IPS DF 19.7 (cell line): ENCODE measurements around the gene KCTD16.

Experiments
- DNase-seq: peaks from one replicate; pipeline ENCODE4 v3.0.0-alpha.2; 2013; ENCODE audit warnings: low read depth, low spot score

The KCTD16 gene

DNA sequence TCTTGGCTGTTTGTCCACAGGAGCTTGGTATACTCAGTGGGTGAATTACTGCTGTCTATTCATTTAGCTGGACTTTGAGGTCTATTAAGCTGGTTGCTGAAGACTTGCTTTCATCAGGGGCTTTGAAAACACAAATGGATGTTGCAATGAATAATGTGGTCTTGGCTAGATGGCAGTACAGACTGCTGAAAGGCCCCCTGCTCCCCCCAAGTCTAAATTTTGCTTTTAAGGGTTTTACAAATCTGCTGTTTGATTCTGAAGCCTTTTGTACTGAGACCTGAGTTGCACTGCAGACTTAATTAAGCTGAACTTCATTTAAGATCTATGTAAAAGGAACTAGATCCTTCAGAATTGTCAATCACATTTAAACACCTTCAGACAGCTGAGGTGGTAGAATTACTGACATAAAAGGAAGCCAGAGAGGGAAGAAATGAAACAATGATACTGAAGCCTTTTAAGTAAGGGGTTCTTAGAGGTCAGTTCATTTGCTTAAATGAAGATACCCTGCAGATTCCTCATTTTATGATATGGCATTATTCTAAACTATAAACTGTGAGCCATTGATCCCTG is 37.3 kb downstream of the KCTD16 start:
- DNase-seq, result no peak

DNA sequence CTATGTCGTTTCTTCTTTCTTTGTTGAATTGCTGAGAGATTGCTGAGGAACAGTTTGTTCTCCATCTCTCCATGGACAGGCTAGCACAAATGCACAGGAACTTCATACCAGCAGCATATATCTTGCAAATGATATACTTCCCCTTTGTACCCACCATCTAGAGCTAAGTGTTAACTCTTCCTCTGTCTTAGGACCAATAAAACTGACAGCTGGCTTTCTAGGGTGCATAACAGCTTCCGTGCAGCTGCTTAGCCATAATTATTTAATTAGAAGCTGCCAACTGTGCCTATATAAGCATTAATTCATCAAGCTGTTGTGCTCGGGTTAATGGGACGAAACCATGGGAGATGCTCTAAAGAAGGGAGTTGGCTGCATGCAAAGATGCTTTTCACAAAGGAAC is 38.7 kb downstream of the KCTD16 start:
- no peak for DNase-seq

- DNase-seq, result no peak
Observed at GRCh38 chr5:144210655-144211054, 40.0 kb downstream of the KCTD16 start.

DNA sequence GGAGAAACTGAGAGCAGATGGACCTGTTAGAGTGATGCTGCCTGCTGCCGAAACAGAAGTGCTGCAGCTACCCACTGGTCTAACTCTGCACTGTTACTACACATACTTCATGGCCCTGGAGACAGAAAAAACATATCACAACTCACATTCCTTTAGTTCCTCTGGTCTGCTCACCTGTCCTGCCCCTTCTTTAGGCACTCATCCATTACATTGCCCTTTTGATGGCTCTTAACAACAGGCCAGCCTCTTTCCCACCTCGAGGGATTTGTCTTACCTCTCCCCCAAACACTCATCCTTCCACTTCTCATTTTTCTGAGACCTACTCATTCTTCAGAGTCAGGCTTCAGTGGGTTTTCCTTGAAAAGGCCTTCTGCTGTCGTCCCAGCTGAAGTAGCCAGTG is 49.2 kb downstream of the KCTD16 start:
- DNase-seq, result no peak

GRCh38 chr5:144227363-144227999 is 56.8 kb downstream of the KCTD16 start:
- no peak for DNase-seq

GRCh38 chr5:144230806-144231205 is 60.1 kb downstream of the KCTD16 start:
- DNase-seq, result no peak

DNA sequence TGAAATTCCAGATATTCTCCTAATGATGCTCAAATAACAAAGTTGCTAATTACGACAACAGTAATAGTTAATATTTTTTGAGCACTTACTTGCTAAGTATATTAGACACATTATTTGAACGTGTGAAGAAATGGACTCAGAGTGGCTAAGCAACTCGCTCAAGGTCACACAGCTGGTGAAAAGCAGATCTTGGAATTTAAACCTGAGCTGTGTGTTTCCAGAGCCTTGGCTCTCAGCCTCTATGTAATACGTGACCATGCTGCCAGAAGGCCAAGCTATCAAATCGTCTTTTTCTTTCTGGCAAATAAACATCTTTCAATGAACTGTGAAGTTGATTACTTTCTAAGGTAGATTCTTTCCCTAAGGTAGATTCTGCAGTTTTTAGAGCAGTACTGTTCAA is 61.6 kb downstream of the KCTD16 start:
- no peak for DNase-seq

DNA sequence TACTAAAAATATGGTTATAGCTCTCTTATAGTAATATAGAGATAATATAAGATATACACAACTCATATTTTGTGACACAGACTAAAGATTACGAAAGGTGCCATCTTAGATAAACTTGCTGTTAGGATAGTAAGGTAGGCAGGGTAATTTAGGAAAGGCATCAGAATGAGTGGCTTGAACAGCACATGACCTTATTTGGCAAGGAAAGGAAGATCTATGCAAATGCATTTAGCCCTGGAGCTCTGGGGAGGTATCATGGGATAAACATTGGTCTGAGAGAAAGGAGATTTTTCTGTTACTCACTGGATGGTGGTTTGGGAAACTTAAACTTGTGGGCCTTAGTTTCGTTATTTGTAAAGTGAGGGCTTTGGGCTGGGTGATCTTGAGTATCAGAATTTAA is 65.8 kb downstream of the KCTD16 start:
- DNase-seq, result no peak

- DNase-seq, result no peak
Observed at GRCh38 chr5:144237851-144238250, 67.2 kb downstream of the KCTD16 start.

DNA sequence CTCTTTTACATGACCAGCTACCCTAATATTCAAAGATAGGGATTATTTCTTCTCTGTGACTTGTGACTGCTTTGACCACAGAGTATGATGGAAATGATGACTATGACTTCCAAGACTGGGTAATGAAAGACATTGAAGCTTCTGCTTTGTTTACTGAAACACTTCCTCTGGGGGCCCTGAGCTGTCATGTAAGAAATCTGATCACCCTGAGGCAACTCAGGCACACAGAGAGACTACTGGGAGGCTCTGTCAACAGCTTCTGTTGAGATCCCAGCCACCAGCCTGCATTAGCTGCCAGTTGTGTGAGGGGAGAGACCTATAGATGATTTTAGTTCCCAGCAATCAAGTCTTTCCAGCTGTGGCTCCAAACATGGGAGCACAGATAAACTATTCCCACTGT is 76.5 kb downstream of the KCTD16 start:
- DNase-seq, result no peak

DNA sequence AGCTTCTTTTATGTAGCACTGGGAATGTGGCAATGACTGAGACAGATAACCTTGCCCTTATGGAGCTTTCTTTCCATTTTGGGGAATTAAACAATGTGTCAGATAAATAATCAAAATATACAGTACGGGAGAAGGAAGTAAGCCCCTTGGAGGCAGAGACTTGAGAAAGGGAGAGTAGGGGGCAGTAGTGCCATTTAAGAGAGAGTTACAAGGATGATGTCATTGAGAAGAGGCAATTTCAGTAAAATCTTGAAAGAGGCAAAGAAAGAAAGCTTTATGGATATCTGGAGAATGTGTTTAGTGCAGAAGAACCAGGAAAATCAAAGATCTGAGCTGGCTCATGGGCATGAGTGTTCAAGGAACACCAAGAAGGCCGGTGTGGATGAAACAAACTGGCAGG is 77.3 kb downstream of the KCTD16 start:
- no peak for DNase-seq

- no peak for DNase-seq
Observed at GRCh38 chr5:144249755-144250464, 79.2 kb downstream of the KCTD16 start.

DNA sequence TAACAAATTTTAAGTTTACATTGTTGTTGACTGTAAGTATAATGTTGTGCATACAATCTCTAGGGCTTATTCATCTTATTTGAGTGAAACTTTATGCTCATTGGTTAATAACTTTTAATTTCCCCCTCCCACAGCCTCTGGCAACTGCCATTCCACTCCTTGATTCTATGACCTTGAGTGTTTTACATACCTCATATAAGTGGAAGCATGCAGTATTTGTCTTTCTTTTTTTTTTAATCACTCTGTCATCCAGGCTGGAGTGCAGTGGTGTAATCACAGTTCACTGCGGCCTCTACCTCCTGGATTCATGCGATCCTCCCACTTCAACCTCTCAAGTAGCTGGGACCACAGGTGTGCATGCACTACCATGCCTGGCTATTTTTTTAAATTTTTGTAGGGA is 83.9 kb downstream of the KCTD16 start:
- DNase-seq, result no peak

DNA sequence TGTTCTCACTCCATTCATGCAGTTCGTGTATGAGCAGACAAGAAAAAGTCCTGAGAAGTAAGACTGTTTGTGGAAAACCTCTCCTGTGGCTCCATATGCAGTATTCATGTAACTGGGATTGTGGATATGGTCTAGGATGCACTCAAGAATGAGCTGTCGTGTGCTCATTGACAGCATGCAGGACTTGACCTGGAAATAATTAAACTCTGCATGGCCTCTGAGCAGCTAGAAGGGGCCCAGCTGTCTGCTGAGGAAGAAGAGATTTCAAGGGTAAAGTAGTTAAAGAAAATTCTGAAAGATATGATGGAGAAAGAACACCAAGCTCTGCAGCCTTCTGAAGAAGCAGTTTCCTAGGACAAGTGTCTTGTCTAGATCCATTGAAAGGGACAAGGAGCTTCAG is 89.4 kb downstream of the KCTD16 start:
- DNase-seq, result no peak

DNA sequence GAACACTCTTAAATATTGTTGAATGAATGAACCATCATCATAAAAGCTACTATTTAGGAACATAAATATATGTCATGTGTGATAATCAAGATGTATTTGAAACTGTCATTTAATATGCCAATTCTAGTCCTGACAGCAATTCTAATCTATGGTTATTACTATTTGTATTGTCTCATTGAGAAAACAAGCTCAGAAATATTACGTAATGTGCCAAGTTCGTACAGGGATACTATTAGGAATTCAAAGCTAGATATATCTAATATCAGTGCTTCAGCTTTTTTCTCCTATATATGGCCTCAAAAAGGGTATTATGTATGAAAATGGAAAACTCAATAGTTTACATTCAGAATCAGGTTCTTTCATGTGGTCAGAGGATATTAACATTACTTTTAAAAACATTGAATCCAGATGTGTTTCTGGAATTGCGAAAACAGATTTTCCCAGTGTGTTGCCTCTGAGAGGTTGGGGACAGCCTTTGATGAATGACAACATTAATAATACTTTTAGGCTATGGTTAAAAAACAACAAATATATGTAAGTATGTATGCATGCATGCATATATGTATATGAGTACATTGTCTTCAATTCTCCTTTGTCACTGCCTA is 95.1 kb downstream of the KCTD16 start:
- DNase-seq, result no peak

DNA sequence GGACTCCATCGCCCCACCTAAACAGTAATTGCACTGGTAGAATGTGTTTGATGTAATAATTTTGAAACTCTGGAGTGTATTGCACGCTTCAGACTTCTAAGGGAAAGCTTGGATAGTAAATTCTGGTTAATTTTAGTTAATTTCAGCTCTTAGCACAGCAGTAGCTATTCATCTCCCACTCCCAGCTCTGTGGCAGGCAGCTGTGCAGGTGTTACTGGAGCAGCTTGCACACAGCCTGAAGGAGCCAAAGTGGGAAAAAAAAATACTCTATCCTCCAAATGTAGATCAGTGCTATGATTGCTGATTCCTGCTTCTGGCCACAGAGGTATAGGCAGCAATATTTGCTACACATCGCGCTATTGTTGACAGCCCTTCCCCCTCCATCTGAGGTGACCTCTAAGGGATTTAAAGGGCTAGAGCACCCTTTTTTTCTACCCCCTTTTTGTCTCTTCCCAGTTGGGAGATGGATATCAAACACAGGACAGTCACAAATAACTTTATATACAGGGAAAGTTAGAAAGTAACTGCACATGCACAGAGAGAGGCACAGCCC is 97.4 kb downstream of the KCTD16 start:
- no peak for DNase-seq

GRCh38 chr5:144273232-144274027 is 102.8 kb downstream of the KCTD16 start:
- DNase-seq, result no peak

- no peak for DNase-seq
Observed at GRCh38 chr5:144275329-144275728, 104.7 kb downstream of the KCTD16 start.

- no peak for DNase-seq
Observed at GRCh38 chr5:144276034-144276822, 105.6 kb downstream of the KCTD16 start.

DNA sequence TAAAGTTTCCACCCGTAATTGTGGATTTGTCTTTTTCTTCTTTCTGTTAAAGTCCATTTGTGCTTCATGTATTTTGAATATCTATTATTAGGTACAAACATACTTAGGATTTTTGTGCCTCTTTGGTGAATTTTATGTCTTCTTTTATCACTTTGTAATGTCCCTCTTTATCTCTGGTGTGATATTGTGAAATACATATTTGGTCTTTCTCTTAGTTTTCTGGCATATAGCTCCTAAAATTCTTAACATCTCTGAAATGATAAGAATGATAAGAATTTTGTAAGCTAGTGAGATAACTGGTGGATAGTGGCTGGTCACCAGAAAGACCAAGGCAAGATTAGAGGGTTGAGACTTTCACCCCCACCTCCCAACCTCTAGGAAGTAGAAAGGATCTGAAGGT is 111.1 kb downstream of the KCTD16 start:
- DNase-seq, result no peak

GRCh38 chr5:144284036-144284435 is 113.4 kb downstream of the KCTD16 start:
- DNase-seq, result no peak
